IPS-15b (cell line): ENCODE data around the gene SRXN1.
A peak's percentile ranks its signal among the peaks of the same experiment; 100 is the strongest.

Experiments
- H3K27me3 ChIP-seq: one replicate; pipeline ENCODE4 v1.6.1; 2013; ENCODE audit warnings: low read length; ENCODE audit not compliant: control insufficient read depth, insufficient read depth
- H3K36me3 ChIP-seq: one replicate; pipeline ENCODE4 v1.6.1; 2013; ENCODE audit warnings: low read length; ENCODE audit not compliant: control insufficient read depth, insufficient read depth
- H3K4me1 ChIP-seq: one replicate; pipeline ENCODE4 v1.6.1; 2013; ENCODE audit warnings: mild to moderate bottlenecking, low read length; ENCODE audit not compliant: control insufficient read depth, insufficient read depth
- H3K4me3 ChIP-seq: one replicate; pipeline ENCODE4 v1.5.1; 2013; ENCODE audit warnings: low read depth, low read length
- H3K9ac ChIP-seq: one replicate; pipeline ENCODE4 v1.6.1; 2013; ENCODE audit warnings: low read depth, mild to moderate bottlenecking, low read length
- H3K9me3 ChIP-seq: one replicate; pipeline ENCODE4 v1.6.1; 2013; ENCODE audit warnings: mild to moderate bottlenecking, low read length; ENCODE audit not compliant: control insufficient read depth, insufficient read depth

The SRXN1 gene

DNA sequence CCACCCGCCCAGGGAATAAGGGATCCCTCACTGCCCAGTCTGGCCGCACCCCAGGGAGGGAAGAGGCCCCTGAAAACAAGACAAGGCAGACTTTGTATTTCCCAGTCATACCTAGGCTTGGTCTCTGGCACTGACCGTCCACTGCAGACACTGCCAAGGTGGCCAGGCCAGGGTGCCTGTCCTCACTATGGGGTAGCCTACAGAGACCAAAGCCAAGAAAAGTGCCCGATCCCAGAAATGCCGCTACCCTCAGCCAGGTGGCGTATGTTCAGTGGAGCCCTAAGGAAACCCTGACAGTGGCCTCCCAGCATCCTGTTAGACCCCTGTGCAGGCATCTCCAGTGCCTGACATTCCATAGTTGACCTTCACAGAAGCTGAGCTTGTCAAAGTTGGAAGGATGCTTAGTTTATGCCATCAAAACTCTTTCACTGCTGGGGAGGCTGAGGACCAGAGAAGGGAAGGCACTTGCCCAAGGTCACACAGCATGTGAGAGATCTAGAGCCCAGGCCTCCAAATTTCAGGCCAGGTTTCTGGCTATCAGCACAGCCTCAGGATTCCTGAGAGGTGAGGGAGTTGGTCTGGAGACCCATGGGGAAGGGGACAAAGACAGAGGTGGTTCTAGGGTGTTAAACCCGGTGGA, 20.1 kb upstream of the SRXN1 start:
- Histone ChIP-seq H3K9me3 (no peaks in the 10 kb centered on the region), H3K4me3 (no peak overlapping the region), H3K36me3 (no peaks in the 10 kb centered on the region), H3K4me1 (peaks cover 6% of the 10 kb centered on the region), H3K9ac (no peak overlapping the region), H3K27me3 (peaks cover 40% of the 10 kb centered on the region)

DNA sequence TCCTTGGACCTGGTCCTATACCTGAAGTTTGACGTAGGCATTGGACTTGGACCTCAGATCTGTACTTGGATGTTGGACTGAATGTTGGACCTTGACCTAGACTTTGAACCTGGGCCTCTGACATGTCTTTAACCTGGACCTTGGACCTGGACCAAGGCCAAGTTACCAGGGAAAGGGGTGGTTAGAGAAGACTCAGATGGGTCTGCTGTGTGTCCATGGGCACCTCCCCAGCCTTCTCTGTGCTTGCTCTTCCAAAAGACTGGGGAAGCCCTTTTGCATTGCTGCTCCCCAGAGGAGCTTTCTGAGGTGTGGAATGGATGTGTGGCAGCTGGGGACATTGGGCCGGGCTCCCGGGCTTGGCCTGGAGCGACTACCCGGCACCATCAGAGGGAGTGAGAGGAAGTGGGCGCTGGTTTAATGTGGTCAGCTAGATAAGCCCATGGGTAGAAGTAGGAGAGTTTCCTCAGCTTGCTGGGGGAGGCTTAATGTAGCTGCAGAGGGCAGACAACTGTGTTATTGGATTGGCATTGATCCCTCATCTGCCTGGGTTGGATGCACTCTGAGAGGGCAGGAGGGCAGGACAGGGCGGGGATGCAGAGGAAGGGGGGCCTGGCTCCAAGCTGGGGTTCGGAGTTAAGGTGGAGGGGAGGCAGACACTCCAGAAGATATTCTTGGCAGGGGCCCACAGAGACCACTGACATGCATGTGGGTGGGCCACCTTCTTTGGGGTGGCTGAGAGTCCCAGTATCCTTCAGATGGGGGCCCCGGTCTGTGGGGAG, 18.4 kb upstream of the SRXN1 start:
- Histone ChIP-seq H3K4me1 (peaks cover 6% of the 10 kb centered on the region), H3K9ac (no peak overlapping the region), H3K36me3 (no peaks in the 10 kb centered on the region), H3K27me3 (peaks cover 29% of the 10 kb centered on the region), H3K9me3 (no peaks in the 10 kb centered on the region), H3K4me3 (no peak overlapping the region)

DNA sequence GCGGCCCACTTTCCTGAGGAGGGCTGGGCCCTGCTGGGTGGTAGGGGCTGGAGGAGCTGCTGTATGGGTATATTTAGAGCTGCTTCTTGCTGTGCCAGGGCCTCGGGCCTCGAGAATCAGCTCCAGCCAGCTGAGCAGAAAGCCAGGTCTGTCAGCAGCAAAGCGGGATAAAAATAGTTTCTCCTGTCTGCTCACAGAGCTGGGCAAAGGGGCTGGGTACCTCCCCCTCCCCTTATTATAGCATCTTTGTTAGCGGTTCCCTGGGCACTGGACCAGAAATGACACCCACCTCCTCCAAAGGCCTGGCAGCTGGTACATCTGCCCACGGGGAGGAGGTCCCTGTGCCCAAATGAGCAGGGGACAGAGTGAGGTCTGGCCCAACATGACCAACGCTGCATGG, 16.6 kb upstream of the SRXN1 start:
- Histone ChIP-seq H3K9me3 (no peaks in the 10 kb centered on the region), H3K4me1 (peaks cover 18% of the 10 kb centered on the region), H3K27me3 (peaks cover 32% of the 10 kb centered on the region), H3K36me3 (no peaks in the 10 kb centered on the region), H3K9ac (no peak overlapping the region), H3K4me3 (no peak overlapping the region)

DNA sequence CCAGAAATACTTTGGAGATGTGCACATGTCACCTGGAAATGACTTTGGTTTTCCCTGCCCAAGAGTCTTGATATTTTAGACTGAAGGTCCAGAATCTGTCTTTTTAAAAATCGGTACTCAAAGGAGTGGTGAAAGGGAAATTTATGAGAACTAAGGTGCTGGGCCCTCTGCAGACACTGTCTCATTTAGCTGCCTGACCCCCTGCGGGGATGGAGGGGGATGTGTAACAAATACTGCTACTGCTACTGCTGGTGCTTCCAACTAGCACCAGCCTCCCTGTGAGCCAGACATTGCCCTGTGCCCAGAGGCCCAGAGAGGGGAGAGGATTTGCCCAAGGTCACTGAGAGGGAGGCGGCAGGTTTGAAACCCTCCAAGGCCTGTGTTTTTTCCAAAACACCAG, 15.6 kb upstream of the SRXN1 start:
- Histone ChIP-seq H3K9me3 (no peaks in the 10 kb centered on the region), H3K4me3 (no peak overlapping the region), H3K9ac (no peak overlapping the region), H3K36me3 (no peaks in the 10 kb centered on the region), H3K27me3 (peaks cover 30% of the 10 kb centered on the region), H3K4me1 (peaks cover 18% of the 10 kb centered on the region)

- Histone ChIP-seq H3K4me3 (no peak overlapping the region), H3K4me1 (peaks cover 17% of the 10 kb centered on the region), H3K36me3 (no peaks in the 10 kb centered on the region), H3K9ac (no peak overlapping the region), H3K27me3 (peaks cover 29% of the 10 kb centered on the region), H3K9me3 (no peaks in the 10 kb centered on the region)
Measured at GRCh38 chr20:668050-668449, 15.1 kb upstream of the SRXN1 start.

GRCh38 chr20:667351-668034, 14.5 kb upstream of the SRXN1 start:
- Histone ChIP-seq H3K36me3 (no peaks in the 10 kb centered on the region), H3K9me3 (no peaks in the 10 kb centered on the region), H3K27me3 (peaks cover 34% of the 10 kb centered on the region), H3K9ac (no peak overlapping the region), H3K4me1 (peaks cover 19% of the 10 kb centered on the region), H3K4me3 (no peak overlapping the region)

DNA sequence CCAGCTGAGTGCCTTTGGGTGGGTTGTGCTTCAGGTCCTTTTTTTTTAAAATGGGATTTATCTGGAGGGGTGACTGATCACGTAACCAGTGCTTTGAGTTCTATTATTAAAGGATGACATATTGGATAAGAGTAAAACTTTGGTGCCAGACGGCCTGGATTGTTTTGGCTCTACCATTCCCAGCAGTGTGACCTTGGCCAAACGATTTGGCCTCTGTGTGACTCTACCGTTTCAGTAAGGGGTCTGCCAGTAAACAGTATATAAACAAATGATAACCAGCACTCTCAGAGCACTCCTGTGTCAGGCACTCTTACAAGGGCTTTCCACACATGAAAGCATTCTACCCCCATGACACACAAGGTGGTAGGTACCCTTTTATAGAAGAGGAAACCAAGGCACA, 13.9 kb upstream of the SRXN1 start:
- no peak overlapping the region for H3K4me3 ChIP-seq
- H3K4me1 ChIP-seq: peaks cover 19% of the 10 kb centered on the region
- no peaks in the 10 kb centered on the region for H3K9me3 ChIP-seq
- H3K9ac ChIP-seq: no peak overlapping the region
- H3K27me3 ChIP-seq: peaks cover 38% of the 10 kb centered on the region
- no peaks in the 10 kb centered on the region for H3K36me3 ChIP-seq

GRCh38 chr20:665276-665675, 12.3 kb upstream of the SRXN1 start:
- H3K9me3 ChIP-seq: no peaks in the 10 kb centered on the region
- H3K27me3 ChIP-seq: peaks cover 52% of the 10 kb centered on the region
- H3K36me3 ChIP-seq: no peaks in the 10 kb centered on the region
- peaks cover 31% of the 10 kb centered on the region for H3K4me1 ChIP-seq
- H3K4me3 ChIP-seq: no peak overlapping the region
- no peak overlapping the region for H3K9ac ChIP-seq

GRCh38 chr20:664576-664975, 11.6 kb upstream of the SRXN1 start:
- H3K36me3 ChIP-seq: no peaks in the 10 kb centered on the region
- H3K27me3 ChIP-seq: peaks cover 52% of the 10 kb centered on the region
- H3K4me3 ChIP-seq: peak overlapping the region; percentile 13
- no peak overlapping the region for H3K9ac ChIP-seq
- H3K9me3 ChIP-seq: no peaks in the 10 kb centered on the region
- peaks cover 31% of the 10 kb centered on the region for H3K4me1 ChIP-seq

- Histone ChIP-seq H3K9ac (no peak overlapping the region), H3K27me3 (peaks cover 52% of the 10 kb centered on the region), H3K4me1 (peaks cover 34% of the 10 kb centered on the region), H3K9me3 (no peaks in the 10 kb centered on the region), H3K4me3 (peak overlapping the region; percentile 13), H3K36me3 (no peaks in the 10 kb centered on the region)
Measured at GRCh38 chr20:664151-664550, 11.2 kb upstream of the SRXN1 start.

GRCh38 chr20:663315-664090, 10.5 kb upstream of the SRXN1 start:
- Histone ChIP-seq H3K4me1 (peaks cover 37% of the 10 kb centered on the region), H3K9me3 (no peaks in the 10 kb centered on the region), H3K36me3 (no peaks in the 10 kb centered on the region), H3K4me3 (peak overlapping the region; percentile 18), H3K9ac (no peak overlapping the region), H3K27me3 (peaks cover 52% of the 10 kb centered on the region)
